ENCODE measurements around the gene EPOP. TPM values are rescaled to one million over a fixed set of nuclear protein-coding genes. Genes with fewer than 3 reads are reported as not detected.

The EPOP gene
- total RNA-seq, 1 donor from 2014 or later = 1.0 TPM

DNA sequence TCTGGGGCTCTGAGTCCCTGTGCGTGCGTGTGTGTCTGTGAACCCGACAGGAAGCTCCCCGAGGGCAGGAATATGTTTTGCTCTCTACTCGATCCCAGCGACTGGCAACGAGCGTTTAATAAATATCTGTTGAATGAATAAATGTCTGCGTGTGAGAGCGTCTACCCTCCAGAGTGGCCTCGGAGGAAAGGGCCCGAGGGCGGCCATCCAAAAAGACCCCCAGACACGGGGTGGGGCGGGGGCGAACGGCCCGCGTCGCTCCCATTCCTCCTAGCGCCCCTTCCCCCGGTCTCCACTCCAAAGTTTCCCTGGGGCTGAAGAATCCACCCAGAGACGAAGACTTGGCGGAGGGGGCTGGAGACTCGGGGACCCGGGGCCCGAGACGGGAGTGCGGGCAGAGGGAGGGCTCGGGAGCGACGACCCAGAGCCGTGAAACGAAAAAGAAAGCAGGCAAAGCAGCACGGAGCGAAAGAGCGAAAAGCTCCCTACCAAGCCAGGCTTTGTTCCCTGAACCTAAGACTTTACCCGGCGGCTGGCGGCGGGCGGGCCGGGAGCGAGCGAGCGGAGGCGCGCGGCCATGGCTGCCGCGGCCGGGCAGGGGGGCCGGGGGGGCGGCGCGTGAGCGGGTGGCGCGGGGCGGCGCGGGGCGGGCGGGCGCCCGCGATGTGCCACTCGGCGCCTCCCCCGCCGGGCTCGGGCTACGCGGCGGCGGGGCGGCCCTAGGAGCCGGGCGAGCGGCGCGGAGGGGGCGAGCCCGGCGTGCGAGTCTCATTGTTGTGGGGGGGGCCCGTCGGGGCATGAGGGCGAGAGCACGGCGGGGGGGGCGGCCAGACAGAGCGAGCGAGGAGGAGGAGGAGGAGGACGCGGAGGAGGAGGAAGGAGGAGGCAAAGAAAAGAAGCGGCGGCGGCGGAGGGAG, 30.1 kb upstream of the EPOP start, which contains the start of gene MLLT6:
TSS of gene MLLT6 (plus strand) at position 668 of the 917 bp plus-strand sequence. CDS start 360 bp downstream, outside the sequence.
- ATAC-seq (peak; percentile 54 to 61), DNase-seq (peak; percentile 85)
- Histone ChIP-seq H3K4me1 (peaks cover 50% of the 10 kb centered on the region), H3K27me3 (ENCODE audit: low read depth) (no peaks in the 10 kb centered on the region), H3K9me3 (no peaks in the 10 kb centered on the region), H3K27ac (peak within 1 kb of the TSS; percentile 97), H3K36me3 (peaks cover 26% of the 10 kb centered on the region), H3K4me3 (peak within 1 kb of the TSS; percentile 71)
- TF ChIP-seq, protein P1, sequence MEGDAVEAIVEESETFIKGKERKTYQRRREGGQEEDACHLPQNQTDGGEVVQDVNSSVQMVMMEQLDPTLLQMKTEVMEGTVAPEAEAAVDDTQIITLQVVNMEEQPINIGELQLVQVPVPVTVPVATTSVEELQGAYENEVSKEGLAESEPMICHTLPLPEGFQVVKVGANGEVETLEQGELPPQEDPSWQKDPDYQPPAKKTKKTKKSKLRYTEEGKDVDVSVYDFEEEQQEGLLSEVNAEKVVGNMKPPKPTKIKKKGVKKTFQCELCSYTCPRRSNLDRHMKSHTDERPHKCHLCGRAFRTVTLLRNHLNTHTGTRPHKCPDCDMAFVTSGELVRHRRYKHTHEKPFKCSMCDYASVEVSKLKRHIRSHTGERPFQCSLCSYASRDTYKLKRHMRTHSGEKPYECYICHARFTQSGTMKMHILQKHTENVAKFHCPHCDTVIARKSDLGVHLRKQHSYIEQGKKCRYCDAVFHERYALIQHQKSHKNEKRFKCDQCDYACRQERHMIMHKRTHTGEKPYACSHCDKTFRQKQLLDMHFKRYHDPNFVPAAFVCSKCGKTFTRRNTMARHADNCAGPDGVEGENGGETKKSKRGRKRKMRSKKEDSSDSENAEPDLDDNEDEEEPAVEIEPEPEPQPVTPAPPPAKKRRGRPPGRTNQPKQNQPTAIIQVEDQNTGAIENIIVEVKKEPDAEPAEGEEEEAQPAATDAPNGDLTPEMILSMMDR (IDR thresholded peaks at IDR 0.05) = no peak
- intact Hi-C loops (cut with DNase I) = no loop called here

DNA sequence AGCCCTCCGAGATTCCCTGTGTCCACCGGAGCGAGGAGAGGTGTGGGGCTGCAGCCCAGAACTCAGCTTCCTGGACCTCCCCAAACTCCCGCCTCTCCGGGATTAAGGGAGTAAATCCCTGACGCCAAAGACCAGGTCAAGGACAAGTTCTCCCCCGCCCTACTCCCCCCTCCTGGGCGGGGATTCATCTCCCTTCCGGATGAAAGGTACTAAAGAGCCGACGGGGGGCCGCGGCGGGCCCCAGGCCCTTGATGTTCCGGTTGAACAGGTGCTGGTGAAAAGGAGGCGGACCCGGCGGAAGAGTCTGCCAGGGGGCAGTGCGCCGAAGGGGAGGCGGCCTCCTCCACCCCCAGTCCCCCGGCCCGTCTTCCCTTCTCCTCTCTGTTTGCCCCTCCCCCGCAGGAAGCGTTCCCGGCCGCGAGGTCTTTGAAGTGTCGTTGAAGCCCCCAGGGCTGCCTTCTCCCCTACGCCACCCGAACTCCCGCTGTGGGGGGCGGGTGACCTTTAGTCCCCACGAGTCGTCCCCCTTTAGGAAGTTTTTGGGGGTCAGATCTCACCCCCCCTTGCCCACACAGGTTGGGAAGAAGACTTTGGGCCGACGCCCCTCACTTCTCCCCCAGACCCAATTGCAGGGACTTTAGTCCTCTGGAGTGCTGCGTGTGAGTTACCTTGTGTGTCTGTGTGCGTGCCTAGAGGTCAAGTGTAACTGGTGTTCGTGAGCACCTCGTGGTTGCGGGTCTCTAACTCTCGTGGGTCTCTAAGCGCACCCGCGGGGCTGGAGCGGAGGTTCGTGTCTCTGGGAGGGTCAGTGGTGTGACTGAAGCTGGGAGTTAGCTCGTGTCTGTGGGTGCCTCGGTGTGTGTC, 29.2 kb upstream of the EPOP start:
- Histone ChIP-seq H3K27me3 (ENCODE audit: low read depth) (no peaks in the 10 kb centered on the region), H3K9me3 (no peaks in the 10 kb centered on the region), H3K27ac (peak overlapping the region; percentile 97), H3K4me3 (peak overlapping the region; percentile 71), H3K36me3 (peaks cover 17% of the 10 kb centered on the region), H3K4me1 (peaks cover 59% of the 10 kb centered on the region)
- TF ChIP-seq, protein P1 (IDR thresholded peaks at IDR 0.05) = no peak
- DNase-seq (peak; percentile 94), ATAC-seq (peak; percentile 70 to 80)
- intact Hi-C loops (cut with DNase I) = no loop called here

- no peaks in the 10 kb centered on the region for H3K9me3 ChIP-seq
- intact Hi-C loops (cut with DNase I) = no loop called here
- H3K36me3 ChIP-seq = peaks cover 9% of the 10 kb centered on the region
- peaks cover 63% of the 10 kb centered on the region for H3K4me1 ChIP-seq
- peak overlapping the region; percentile 71 for H3K4me3 ChIP-seq
- peak overlapping the region; percentile 97 for H3K27ac ChIP-seq
- DNase-seq (peak; percentile 60), ATAC-seq (no peak)
- TF ChIP-seq, protein P1 (IDR thresholded peaks at IDR 0.05) = no peak
- no peaks in the 10 kb centered on the region for H3K27me3 ChIP-seq (ENCODE audit: low read depth)
Observed at GRCh38 chr17:38702916-38703741, 28.4 kb upstream of the EPOP start.

DNA sequence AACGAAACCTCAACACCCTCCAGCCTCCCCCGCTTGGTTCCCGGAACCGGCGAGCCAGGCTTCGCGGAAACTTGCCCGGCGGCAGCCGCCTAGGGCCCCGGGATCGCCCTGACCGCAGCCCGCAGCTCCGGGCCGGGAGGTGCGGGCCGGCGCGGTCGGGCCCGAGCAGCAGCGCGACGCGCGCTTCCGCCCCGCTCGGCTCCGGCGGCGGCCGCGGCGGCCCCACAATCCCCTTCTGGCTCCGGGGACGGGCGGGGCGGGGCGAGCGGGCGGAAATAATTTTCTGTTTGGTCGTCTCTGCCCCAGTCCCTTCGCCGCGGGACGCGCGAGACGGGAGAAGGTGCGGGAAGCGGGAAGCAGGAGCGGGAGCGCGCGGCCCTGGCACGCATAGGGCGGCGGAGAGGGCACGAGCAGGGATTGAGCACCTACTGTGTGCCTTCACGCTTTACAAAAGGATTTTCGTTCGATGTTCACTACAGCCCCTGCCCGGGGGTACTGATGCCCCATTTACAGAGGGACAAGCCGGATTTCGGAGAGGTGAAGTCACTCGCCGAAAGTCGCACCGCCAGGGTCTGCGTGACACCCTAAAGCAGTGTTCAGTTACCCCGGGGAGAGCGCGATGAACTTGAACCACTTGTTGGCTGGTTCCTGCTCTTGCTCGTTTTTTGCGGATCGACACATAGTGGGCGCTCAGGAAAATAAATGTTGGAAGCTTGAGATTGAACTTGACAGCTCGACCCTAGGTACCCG, 27.6 kb upstream of the EPOP start:
- Histone ChIP-seq H3K27ac (peak overlapping the region; percentile 97), H3K9me3 (no peaks in the 10 kb centered on the region), H3K4me3 (peak overlapping the region; percentile 71), H3K4me1 (peaks cover 55% of the 10 kb centered on the region), H3K27me3 (ENCODE audit: low read depth) (no peaks in the 10 kb centered on the region), H3K36me3 (peaks cover 1% of the 10 kb centered on the region)
- TF ChIP-seq, protein P1 (IDR thresholded peaks at IDR 0.05) = no peak
- ATAC-seq = peak; percentile 71 to 75
- peak; percentile 91 for DNase-seq
- intact Hi-C loops (cut with DNase I) = no loop called here
